ENCODE measurements around the gene CACFD1. TPM values are rescaled to one million over a fixed set of nuclear protein-coding genes. Genes with fewer than 3 reads are reported as not detected.

The CACFD1 gene
- total RNA-seq, 1 donor from 2014 or later, result 42.6 TPM

DNA sequence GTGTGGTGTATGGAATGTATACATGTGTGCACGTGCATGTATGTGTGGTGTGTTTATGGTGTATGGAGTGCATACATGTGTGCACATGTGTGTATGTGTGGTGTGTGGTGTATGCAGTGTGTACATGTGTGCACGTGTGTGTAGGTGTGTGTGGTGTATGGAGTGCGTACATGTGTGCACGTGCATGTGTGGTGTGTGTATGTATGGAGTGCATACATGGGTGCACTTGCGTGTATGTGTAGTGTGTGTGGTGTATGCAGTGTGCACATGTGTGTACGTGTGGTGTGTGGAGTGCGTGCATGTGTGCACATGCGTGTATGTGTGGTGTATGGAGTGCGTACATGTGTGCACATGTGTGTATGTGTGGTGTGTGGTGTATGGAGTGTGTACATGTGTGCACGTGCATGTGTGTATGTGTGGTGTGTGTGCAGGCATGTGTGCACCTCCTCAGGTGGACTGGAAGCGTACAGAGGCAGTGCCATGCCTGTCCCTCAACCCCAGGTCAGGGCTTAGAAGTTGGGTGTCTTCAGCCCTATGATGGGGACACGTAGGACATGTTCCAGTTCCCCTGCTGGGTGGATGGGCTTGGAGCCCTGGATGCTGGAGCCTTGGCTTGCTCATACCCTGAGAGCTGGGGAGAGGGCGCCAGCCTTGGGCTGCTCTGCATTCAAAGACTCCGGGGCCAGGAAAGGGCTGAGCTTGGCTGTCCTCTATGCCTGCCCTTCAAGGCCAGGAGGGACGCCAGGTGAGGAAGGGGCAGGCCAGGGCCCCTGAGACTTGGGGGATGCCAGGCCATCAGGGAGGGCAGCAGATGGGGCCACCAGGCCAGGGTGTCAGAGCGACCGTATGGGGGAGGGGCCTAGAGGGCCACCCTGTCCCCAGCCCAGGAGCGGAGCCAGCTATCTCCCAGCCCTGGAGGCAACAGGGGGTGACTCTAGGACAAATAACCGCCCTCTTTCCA lies 52.8 kb downstream of the CACFD1 start:
- no peak for DNase-seq (ENCODE audit: low read depth, low spot score)
- TF ChIP-seq, protein P1, sequence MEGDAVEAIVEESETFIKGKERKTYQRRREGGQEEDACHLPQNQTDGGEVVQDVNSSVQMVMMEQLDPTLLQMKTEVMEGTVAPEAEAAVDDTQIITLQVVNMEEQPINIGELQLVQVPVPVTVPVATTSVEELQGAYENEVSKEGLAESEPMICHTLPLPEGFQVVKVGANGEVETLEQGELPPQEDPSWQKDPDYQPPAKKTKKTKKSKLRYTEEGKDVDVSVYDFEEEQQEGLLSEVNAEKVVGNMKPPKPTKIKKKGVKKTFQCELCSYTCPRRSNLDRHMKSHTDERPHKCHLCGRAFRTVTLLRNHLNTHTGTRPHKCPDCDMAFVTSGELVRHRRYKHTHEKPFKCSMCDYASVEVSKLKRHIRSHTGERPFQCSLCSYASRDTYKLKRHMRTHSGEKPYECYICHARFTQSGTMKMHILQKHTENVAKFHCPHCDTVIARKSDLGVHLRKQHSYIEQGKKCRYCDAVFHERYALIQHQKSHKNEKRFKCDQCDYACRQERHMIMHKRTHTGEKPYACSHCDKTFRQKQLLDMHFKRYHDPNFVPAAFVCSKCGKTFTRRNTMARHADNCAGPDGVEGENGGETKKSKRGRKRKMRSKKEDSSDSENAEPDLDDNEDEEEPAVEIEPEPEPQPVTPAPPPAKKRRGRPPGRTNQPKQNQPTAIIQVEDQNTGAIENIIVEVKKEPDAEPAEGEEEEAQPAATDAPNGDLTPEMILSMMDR (conservative IDR thresholded peaks at IDR 0.05), result no peak
- no peaks in the 10 kb centered on the region for H3K9me3 Mint-ChIP-seq
- peaks cover 10% of the 10 kb centered on the region for H3K4me1 Mint-ChIP-seq
- H3K36me3 Mint-ChIP-seq (ENCODE audit: low read depth), result no peaks in the 10 kb centered on the region
- H3K27me3 Mint-ChIP-seq (ENCODE audit: low read depth), result peaks cover 3% of the 10 kb centered on the region
- H3K27ac Mint-ChIP-seq (ENCODE audit: unreplicated experiment), result no peak overlapping the region
- no peak overlapping the region for H3K4me3 Mint-ChIP-seq

GRCh38 chr9:133513214-133514100 lies 53.7 kb downstream of the CACFD1 start:
- H3K27ac Mint-ChIP-seq (ENCODE audit: unreplicated experiment), result peak overlapping the region; percentile 12
- H3K4me3 Mint-ChIP-seq, result no peak overlapping the region
- no peak for DNase-seq (ENCODE audit: low read depth, low spot score)
- no peaks in the 10 kb centered on the region for H3K9me3 Mint-ChIP-seq
- no peaks in the 10 kb centered on the region for H3K36me3 Mint-ChIP-seq (ENCODE audit: low read depth)
- TF ChIP-seq, protein P1 (conservative IDR thresholded peaks at IDR 0.05), result no peak
- peaks cover 10% of the 10 kb centered on the region for H3K4me1 Mint-ChIP-seq
- H3K27me3 Mint-ChIP-seq (ENCODE audit: low read depth), result peaks cover 3% of the 10 kb centered on the region

GRCh38 chr9:133514460-133515239 lies 54.9 kb downstream of the CACFD1 start:
- Mint-ChIP-seq H3K4me1 (peaks cover 2% of the 10 kb centered on the region), H3K27me3 (ENCODE audit: low read depth) (no peaks in the 10 kb centered on the region), H3K36me3 (ENCODE audit: low read depth) (no peaks in the 10 kb centered on the region), H3K4me3 (no peak overlapping the region), H3K27ac (ENCODE audit: unreplicated experiment) (peak overlapping the region; percentile 84), H3K9me3 (no peaks in the 10 kb centered on the region)
- TF ChIP-seq, protein P1 (conservative IDR thresholded peaks at IDR 0.05), result no peak
- no peak for DNase-seq (ENCODE audit: low read depth, low spot score)

DNA sequence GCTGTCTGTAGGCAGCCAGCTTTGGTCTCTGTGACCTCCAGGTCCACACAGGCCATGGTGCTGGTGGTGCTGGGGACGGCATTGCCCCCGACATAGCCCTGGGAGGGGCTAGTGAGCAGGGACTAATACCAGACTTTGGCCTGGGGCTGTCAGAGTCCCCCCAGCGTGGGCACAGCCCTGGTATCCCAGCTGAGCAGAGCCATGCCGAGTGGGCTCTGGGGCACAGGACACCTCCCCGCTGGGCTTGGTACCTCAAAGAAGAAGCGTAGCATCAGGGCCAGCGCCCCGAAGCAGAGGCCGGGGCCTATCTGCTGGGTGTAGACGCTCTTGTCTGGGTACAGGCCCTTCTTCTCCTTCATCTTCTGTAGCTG lies 55.4 kb downstream of the CACFD1 start:
- Mint-ChIP-seq H3K27me3 (ENCODE audit: low read depth) (no peaks in the 10 kb centered on the region), H3K4me3 (no peak overlapping the region), H3K27ac (ENCODE audit: unreplicated experiment) (no peak overlapping the region), H3K4me1 (no peaks in the 10 kb centered on the region), H3K36me3 (ENCODE audit: low read depth) (no peaks in the 10 kb centered on the region), H3K9me3 (no peaks in the 10 kb centered on the region)
- DNase-seq (ENCODE audit: low read depth, low spot score), result no peak
- TF ChIP-seq, protein P1 (conservative IDR thresholded peaks at IDR 0.05), result no peak
